HG03520 (cell line): ENCODE data around the gene PPIB.
"Not testable (repeated sequence)": the region's sequence is repeated elsewhere in the genome, so short reads cannot be mapped to it uniquely, and the experiment has no call there.

Source experiments
- ATAC-seq: cut with Tn5 transposase; IDR thresholded peaks from one replicate; pipeline ENCODE4 v1.9.1; 2021; ENCODE audit warnings: mild to moderate bottlenecking, moderate library complexity; ENCODE audit not compliant: unreplicated experiment

The PPIB gene

GRCh38 chr15:64141798-64142512 is 20.9 kb downstream of the PPIB start:
- no peak for ATAC-seq

- no peak for ATAC-seq
Observed at GRCh38 chr15:64138331-64138941, 24.4 kb downstream of the PPIB start.

GRCh38 chr15:64137226-64137833 is 25.5 kb downstream of the PPIB start:
- no peak for ATAC-seq

- no peak for ATAC-seq
Observed at GRCh38 chr15:64136347-64136746, 26.5 kb downstream of the PPIB start.

GRCh38 chr15:64134345-64134829 is 28.4 kb downstream of the PPIB start:
- no peak for ATAC-seq

GRCh38 chr15:64133623-64134344 is 29.0 kb downstream of the PPIB start:
- ATAC-seq: no peak

- no peak for ATAC-seq
Observed at GRCh38 chr15:64132217-64132616, 30.6 kb downstream of the PPIB start.

- no peak for ATAC-seq
Observed at GRCh38 chr15:64131547-64131946, 31.3 kb downstream of the PPIB start.

- no peak for ATAC-seq
Observed at GRCh38 chr15:64130159-64130558, 32.7 kb downstream of the PPIB start.

GRCh38 chr15:64127521-64128270 is 35.1 kb downstream of the PPIB start:
- ATAC-seq: no peak

GRCh38 chr15:64125978-64126377 is 36.8 kb downstream of the PPIB start:
- ATAC-seq: no peak

- ATAC-seq: no peak
Observed at GRCh38 chr15:64122936-64123351, 39.9 kb downstream of the PPIB start.

- no peak for ATAC-seq
Observed at GRCh38 chr15:64122444-64122843, 40.4 kb downstream of the PPIB start.

GRCh38 chr15:64121614-64122013 is 41.2 kb downstream of the PPIB start:
- ATAC-seq: no peak

GRCh38 chr15:64120322-64120721 is 42.5 kb downstream of the PPIB start:
- ATAC-seq: not testable (repeated sequence)

- ATAC-seq: no peak
Observed at GRCh38 chr15:64117759-64118487, 44.9 kb downstream of the PPIB start.

- ATAC-seq: no peak
Observed at GRCh38 chr15:64112904-64113303, 49.9 kb downstream of the PPIB start.

- ATAC-seq: no peak
Observed at GRCh38 chr15:64112073-64112772, 50.6 kb downstream of the PPIB start.

GRCh38 chr15:64111679-64112050 is 51.2 kb downstream of the PPIB start:
- ATAC-seq: no peak
